ENCODE measurements around the gene LTBP2. TPM values are rescaled to one million over a fixed set of nuclear protein-coding genes. Genes with fewer than 3 reads are reported as not detected.
A peak's percentile ranks its signal among the peaks of the same experiment; 100 is the strongest.
"Not testable (repeated sequence)": the region's sequence is repeated elsewhere in the genome, so short reads cannot be mapped to it uniquely, and the experiment has no call there.

LTBP2 gene
- total RNA-seq, 3 donors from 2014 or later (not counting 1 experiment from before 2014, with no cell fraction given): 2.1 to 3.7 (median 3.0) TPM

DNA sequence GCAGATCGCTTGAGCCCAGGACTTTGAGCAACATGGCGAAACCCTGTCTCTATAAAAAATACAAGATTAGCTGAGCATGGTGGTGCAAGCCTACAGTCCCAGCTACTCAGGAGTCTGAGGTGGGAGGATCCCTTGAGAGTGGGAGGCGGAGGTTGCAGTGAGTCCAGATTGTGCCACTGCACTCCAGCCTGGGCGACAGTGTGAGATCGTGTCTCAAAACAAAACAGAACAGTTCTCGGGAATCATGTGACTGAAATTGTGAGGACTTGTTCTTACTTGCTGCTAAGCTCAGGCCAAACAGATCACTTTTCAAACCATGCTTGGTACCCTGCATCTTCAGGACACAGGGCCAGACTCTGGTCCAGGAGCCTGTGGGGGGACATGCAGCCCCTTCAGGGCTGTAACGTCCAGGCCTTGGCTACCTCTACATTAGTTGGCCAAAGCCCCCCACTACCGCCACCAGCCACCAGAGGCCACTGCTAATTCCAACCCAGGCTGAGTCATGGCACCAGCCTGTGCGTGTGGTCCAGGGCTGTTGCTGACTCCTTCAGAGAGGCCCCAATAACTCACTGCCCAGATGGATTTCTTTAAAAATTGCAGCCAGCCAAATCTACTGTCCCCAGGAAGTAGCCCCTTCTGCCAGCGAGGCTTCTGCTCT lies 152.6 kb downstream of the LTBP2 start:
- no peaks in the 10 kb centered on the region for H3K36me3 ChIP-seq (ENCODE audit: control insufficient read depth, insufficient read depth, low read length)
- no peaks in the 10 kb centered on the region for H3K27me3 ChIP-seq (ENCODE audit: control insufficient read depth, insufficient read depth, low read length)
- Mint-ChIP-seq H3K27me3 (ENCODE audit: low read depth in 2 of 2) (peaks cover 27% of the 10 kb centered on the region in 2 donors), H3K9me3 (no peaks in the 10 kb centered on the region), H3K27ac (no peak overlapping the region), H3K36me3 (no peaks in the 10 kb centered on the region), H3K4me1 (no peaks in the 10 kb centered on the region), H3K4me3 (no peak overlapping the region)
- no peaks in the 10 kb centered on the region for H3K4me1 ChIP-seq (ENCODE audit: control insufficient read depth, insufficient read depth, low read length)
- DNase-seq: peak in 1 of 2 donors; percentile 20
- TF ChIP-seq CTCF (IDR thresholded peaks at IDR 0.05): peak; percentile 53
- intact Hi-C loops (cut with micrococcal nuclease): no loop called here
- no peak overlapping the region for H3K27ac ChIP-seq (ENCODE audit: low read length)
- H3K9me3 ChIP-seq (ENCODE audit: control insufficient read depth, insufficient read depth, low read length): no peaks in the 10 kb centered on the region
- peak; percentile 58 to 77 (median 60) for ATAC-seq
- WGBS (ENCODE audit: insufficient coverage): 80% methylated on average over 10 of the region's 10 CpGs
- no peak overlapping the region for H3K4me3 ChIP-seq (ENCODE audit: low read length)

DNA sequence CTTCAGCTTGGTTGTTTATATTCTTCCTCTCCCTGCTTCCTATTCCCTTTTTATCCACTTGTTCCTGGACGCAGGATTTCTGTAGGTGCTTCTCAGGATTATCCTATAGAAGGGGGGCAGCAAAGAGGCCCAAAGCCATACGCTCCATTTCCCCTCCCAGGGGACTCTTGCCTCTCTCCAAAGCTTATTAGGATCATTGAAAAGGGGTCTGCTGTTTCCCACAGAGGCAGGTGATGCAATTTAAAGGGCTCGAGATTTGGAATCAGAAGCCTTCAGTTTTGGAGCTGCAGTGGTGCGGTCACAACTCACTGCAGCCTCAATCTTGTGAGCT lies 154.5 kb downstream of the LTBP2 start:
- H3K4me1 ChIP-seq (ENCODE audit: control insufficient read depth, insufficient read depth, low read length): no peaks in the 10 kb centered on the region
- H3K27me3 Mint-ChIP-seq (ENCODE audit: low read depth in 2 of 2): peaks cover 22 to 30% of the 10 kb centered on the region in 2 donors
- DNase-seq (no peak), ATAC-seq (no peak)
- H3K4me3 ChIP-seq (ENCODE audit: low read length): no peak overlapping the region
- no peaks in the 10 kb centered on the region for H3K27me3 ChIP-seq (ENCODE audit: control insufficient read depth, insufficient read depth, low read length)
- H3K27ac Mint-ChIP-seq: no peak overlapping the region
- 85% methylated on average over 4 of the region's 4 CpGs for WGBS (ENCODE audit: insufficient coverage)
- H3K9me3 ChIP-seq (ENCODE audit: control insufficient read depth, insufficient read depth, low read length): no peaks in the 10 kb centered on the region
- H3K9me3 Mint-ChIP-seq: no peaks in the 10 kb centered on the region
- TF ChIP-seq CTCF (IDR thresholded peaks at IDR 0.05): no peak
- intact Hi-C loops (cut with micrococcal nuclease): no loop called here
- H3K4me1 Mint-ChIP-seq: no peaks in the 10 kb centered on the region
- no peaks in the 10 kb centered on the region for H3K36me3 Mint-ChIP-seq
- H3K4me3 Mint-ChIP-seq: no peak overlapping the region
- H3K27ac ChIP-seq (ENCODE audit: low read length): no peak overlapping the region
- no peaks in the 10 kb centered on the region for H3K36me3 ChIP-seq (ENCODE audit: control insufficient read depth, insufficient read depth, low read length)

- DNase-seq: no peak
- no peaks in the 10 kb centered on the region for H3K9me3 ChIP-seq (ENCODE audit: control insufficient read depth, insufficient read depth, low read length)
- no peaks in the 10 kb centered on the region for H3K36me3 ChIP-seq (ENCODE audit: control insufficient read depth, insufficient read depth, low read length)
- no peak for ATAC-seq
- no peak overlapping the region for H3K4me3 Mint-ChIP-seq
- intact Hi-C loops (cut with micrococcal nuclease): no loop called here
- WGBS (ENCODE audit: insufficient coverage): 88% methylated on average over 17 of the region's 17 CpGs
- no peaks in the 10 kb centered on the region for H3K4me1 Mint-ChIP-seq
- H3K36me3 Mint-ChIP-seq: no peaks in the 10 kb centered on the region
- H3K27ac Mint-ChIP-seq: no peak overlapping the region
- no peak overlapping the region for H3K4me3 ChIP-seq (ENCODE audit: low read length)
- TF ChIP-seq CTCF (IDR thresholded peaks at IDR 0.05): no peak
- no peak overlapping the region for H3K27ac ChIP-seq (ENCODE audit: low read length)
- H3K27me3 ChIP-seq (ENCODE audit: control insufficient read depth, insufficient read depth, low read length): no peaks in the 10 kb centered on the region
- no peaks in the 10 kb centered on the region for H3K4me1 ChIP-seq (ENCODE audit: control insufficient read depth, insufficient read depth, low read length)
- peaks cover 25 to 34% of the 10 kb centered on the region in 2 donors for H3K27me3 Mint-ChIP-seq (ENCODE audit: low read depth in 2 of 2)
- no peaks in the 10 kb centered on the region for H3K9me3 Mint-ChIP-seq
Measured at GRCh38 chr14:74456684-74457564, 155.1 kb downstream of the LTBP2 start.

DNA sequence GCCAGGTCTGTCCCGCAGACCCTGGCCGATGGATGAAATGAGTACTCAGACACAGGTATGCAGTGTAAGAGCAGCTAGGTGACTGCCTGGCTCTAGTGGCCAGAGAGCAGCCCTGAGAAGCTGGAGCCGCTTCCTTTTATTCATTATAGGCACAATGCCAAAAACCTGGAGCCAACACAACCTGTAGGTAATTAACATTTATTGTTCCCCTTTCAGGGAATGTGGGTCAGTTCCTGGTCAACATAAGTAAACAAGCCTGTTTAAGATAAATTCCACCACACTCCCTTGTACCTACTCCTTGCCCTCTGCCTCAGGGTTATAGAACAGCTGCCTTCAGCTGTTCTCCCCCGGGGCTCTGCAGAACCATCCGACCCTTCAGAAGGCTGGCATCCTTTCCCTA lies 157.6 kb downstream of the LTBP2 start:
- H3K27me3 Mint-ChIP-seq (ENCODE audit: low read depth in 2 of 2): peaks cover 19 to 27% of the 10 kb centered on the region in 2 donors
- H3K27me3 ChIP-seq (ENCODE audit: control insufficient read depth, insufficient read depth, low read length); H3K4me1 Mint-ChIP-seq; ATAC-seq; DNase-seq; H3K9me3 Mint-ChIP-seq; H3K9me3 ChIP-seq (ENCODE audit: control insufficient read depth, insufficient read depth, low read length); H3K27ac ChIP-seq (ENCODE audit: low read length); H3K4me3 ChIP-seq (ENCODE audit: low read length); H3K4me3 Mint-ChIP-seq; H3K36me3 Mint-ChIP-seq; H3K4me1 ChIP-seq (ENCODE audit: control insufficient read depth, insufficient read depth, low read length); H3K36me3 ChIP-seq (ENCODE audit: control insufficient read depth, insufficient read depth, low read length); intact Hi-C loops (cut with micrococcal nuclease); H3K27ac Mint-ChIP-seq: not testable (repeated sequence)
- WGBS (ENCODE audit: insufficient coverage): 88% methylated on average over 5 of the region's 5 CpGs
